GM20000 (cell line): ENCODE data around the gene ZNF879.

Source experiments
- DNase-seq: peaks from one replicate; pipeline ENCODE4 v3.0.0; 2012; ENCODE audit warnings: low spot score
- TF ChIP-seq, protein P1 (sequence below): IDR thresholded peaks from 2 replicates; pipeline ENCODE4 v1.5.1; 2012; ENCODE audit warnings: mild to moderate bottlenecking, control low read depth; ENCODE audit errors: extremely low read depth, missing control alignments

ZNF879 gene

GRCh38 chr5:178993955-178994579, 29.5 kb upstream of the ZNF879 start:
- no peak for DNase-seq
- TF ChIP-seq, protein P1, sequence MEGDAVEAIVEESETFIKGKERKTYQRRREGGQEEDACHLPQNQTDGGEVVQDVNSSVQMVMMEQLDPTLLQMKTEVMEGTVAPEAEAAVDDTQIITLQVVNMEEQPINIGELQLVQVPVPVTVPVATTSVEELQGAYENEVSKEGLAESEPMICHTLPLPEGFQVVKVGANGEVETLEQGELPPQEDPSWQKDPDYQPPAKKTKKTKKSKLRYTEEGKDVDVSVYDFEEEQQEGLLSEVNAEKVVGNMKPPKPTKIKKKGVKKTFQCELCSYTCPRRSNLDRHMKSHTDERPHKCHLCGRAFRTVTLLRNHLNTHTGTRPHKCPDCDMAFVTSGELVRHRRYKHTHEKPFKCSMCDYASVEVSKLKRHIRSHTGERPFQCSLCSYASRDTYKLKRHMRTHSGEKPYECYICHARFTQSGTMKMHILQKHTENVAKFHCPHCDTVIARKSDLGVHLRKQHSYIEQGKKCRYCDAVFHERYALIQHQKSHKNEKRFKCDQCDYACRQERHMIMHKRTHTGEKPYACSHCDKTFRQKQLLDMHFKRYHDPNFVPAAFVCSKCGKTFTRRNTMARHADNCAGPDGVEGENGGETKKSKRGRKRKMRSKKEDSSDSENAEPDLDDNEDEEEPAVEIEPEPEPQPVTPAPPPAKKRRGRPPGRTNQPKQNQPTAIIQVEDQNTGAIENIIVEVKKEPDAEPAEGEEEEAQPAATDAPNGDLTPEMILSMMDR = no peak

GRCh38 chr5:178994580-178995340, 28.8 kb upstream of the ZNF879 start, which contains the start of gene GRM6:
TSS of gene GRM6 (minus strand) at chr5:178995320. CDS start at chr5:178994944, 376 bp downstream.
- no peak for DNase-seq
- TF ChIP-seq, protein P1 = no peak

- no peak for DNase-seq
- TF ChIP-seq, protein P1 = no peak
These were observed 28.3 kb upstream of the ZNF879 start for GRCh38 chr5:178995341-178995690.

GRCh38 chr5:178996156-178996555, 27.4 kb upstream of the ZNF879 start:
- TF ChIP-seq, protein P1 = no peak

DNA sequence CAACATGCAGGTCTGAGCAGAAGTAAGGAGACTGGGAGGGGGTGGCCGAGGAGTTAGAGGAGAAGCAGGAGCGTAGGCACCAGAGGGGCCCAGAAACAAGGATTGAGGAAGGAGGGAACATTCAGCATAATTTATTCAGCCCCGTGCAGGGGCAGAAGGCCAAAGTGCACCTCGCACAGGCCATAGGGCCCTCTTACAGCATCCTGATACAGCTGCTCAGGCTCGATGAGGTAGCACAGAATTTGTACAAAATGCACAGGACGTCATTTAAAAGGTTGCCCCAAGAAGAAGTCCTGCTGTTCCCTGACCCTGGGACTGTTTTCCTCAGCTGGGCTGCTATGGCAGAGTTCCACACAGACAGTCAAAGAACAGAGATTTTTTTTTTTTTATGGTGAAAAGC, 26.4 kb upstream of the ZNF879 start:
- DNase-seq = no peak
- TF ChIP-seq, protein P1 = no peak

More at GRCh38 chr5:178996156-178996555, 27.4 kb upstream of the ZNF879 start:
- DNase-seq = no peak

DNA sequence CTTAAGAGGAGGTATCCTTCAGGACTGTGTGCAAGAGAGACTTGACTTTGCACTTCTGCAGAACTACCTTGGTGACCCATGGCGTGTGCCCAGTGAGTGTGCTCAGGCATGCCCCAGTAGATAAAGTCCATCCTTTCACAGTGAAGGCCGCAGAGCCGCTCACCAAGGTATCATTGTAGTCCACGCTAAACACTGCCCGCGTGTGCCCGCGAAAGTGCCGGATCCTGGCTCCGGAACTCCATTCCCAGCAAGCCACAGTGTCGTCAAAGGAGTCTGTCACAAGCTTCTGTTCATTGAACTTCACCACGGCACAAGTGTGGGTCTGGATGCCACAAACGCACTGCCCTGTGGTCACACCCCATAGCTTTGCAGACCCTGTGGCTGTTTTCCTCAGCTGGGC, 25.2 kb upstream of the ZNF879 start:
- TF ChIP-seq, protein P1 = no peak
- DNase-seq = no peak

GRCh38 chr5:179006564-179006963, 17.0 kb upstream of the ZNF879 start:
- TF ChIP-seq, protein P1 = no peak
- no peak for DNase-seq
